Breast epithelium (tissue), 3 donors: ENCODE measurements around the gene MT1X.

ENCODE experiments used
- POLR2AphosphoS5 ChIP-seq, 3 donors: sonication (generic); formaldehyde crosslinking; IDR thresholded peaks; one replicate each; pipeline ENCODE4 v1.6.1; 2017; ENCODE audit warnings: antibody characterized with exemption in 3 of 3
- TF ChIP-seq, protein P1 (sequence below), 3 donors: fragments of 450-650 bp; IDR thresholded peaks; one replicate each; pipeline ENCODE4 v1.5.1; 2016 to 2017; ENCODE audit warnings: antibody characterized with exemption in 3 of 3, mild to moderate bottlenecking in 3 of 3, moderate library complexity in 3 of 3

DNA sequence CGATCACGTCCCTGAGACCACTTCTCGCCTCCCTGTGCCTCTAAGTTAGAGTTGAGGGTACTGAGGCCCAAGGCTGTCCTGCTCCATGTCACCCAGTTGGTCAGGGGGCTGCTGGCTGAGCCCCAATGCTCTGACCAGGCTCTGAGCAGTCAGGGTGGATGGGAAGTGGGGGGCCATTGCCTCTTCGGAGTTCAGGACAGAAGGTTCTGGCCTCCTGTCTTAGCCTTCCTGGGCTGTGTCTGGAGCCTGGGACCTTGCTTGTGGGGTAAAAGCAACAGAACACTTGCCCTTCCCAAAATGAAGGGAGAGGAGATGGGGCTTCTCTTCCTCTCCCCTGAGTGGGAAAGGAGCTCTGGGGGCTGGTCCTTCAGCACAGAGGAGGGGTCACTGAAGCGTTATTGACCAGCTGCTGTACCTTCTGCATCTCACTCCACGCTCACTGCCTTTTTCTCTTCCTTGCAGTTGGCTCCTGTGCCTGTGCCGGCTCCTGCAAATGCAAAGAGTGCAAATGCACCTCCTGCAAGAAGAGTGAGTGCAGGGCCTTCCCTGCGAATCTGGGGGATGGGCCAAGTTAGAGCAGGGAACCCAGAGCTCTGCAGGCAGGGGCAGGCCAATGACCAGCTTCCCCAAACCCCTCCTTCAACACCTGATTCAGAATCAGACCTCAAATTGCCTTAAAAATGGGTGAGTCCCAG is 580 bp downstream of the MT1X start:
- TF ChIP-seq, protein P1, sequence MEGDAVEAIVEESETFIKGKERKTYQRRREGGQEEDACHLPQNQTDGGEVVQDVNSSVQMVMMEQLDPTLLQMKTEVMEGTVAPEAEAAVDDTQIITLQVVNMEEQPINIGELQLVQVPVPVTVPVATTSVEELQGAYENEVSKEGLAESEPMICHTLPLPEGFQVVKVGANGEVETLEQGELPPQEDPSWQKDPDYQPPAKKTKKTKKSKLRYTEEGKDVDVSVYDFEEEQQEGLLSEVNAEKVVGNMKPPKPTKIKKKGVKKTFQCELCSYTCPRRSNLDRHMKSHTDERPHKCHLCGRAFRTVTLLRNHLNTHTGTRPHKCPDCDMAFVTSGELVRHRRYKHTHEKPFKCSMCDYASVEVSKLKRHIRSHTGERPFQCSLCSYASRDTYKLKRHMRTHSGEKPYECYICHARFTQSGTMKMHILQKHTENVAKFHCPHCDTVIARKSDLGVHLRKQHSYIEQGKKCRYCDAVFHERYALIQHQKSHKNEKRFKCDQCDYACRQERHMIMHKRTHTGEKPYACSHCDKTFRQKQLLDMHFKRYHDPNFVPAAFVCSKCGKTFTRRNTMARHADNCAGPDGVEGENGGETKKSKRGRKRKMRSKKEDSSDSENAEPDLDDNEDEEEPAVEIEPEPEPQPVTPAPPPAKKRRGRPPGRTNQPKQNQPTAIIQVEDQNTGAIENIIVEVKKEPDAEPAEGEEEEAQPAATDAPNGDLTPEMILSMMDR (IDR thresholded peaks at IDR 0.05): no peak
- TF ChIP-seq POLR2AphosphoS5 (IDR thresholded peaks at IDR 0.05): no peak
